Liver (tissue), 3 donors: ENCODE results near the gene KRT222.

Source experiments
- RXRA ChIP-seq, 2 donors: IDR thresholded peaks; 2 replicates each; pipeline ENCODE4 v1.6.1; 2017 to 2018; ENCODE audit warnings: antibody characterized with exemption in 2 of 2, mild to moderate bottlenecking in 1 of 2
- TAF1 ChIP-seq: conservative IDR thresholded peaks from 2 replicates; pipeline ENCODE4 v1.6.1; 2016; ENCODE audit warnings: antibody characterized with exemption, mild to moderate bottlenecking
- YY1 ChIP-seq: IDR thresholded peaks from 2 replicates; pipeline ENCODE4 v1.6.1; 2016; ENCODE audit warnings: antibody characterized with exemption, mild to moderate bottlenecking
- TF ChIP-seq, protein P1 (sequence below): IDR thresholded peaks from 2 replicates; pipeline ENCODE4 v1.6.1; 2016; ENCODE audit warnings: antibody characterized with exemption
- TF ChIP-seq, protein P2 (sequence below): fragments of 150-350 bp; IDR thresholded peaks from 2 replicates; pipeline ENCODE4 v1.5.1; 2017; ENCODE audit warnings: improper control_type of control experiment, low read depth, low read length; ENCODE audit not compliant: missing input control
- TF ChIP-seq, protein P3 (sequence below): IDR thresholded peaks from 2 replicates; pipeline ENCODE4 v1.6.1; 2016; ENCODE audit warnings: antibody characterized with exemption, mild to moderate bottlenecking
- TF ChIP-seq, protein P4 (sequence below): IDR thresholded peaks from 2 replicates; pipeline ENCODE4 v1.6.1; 2016; ENCODE audit warnings: antibody characterized with exemption
- donor health status: healthy.
- donor health status: healthy.

DNA sequence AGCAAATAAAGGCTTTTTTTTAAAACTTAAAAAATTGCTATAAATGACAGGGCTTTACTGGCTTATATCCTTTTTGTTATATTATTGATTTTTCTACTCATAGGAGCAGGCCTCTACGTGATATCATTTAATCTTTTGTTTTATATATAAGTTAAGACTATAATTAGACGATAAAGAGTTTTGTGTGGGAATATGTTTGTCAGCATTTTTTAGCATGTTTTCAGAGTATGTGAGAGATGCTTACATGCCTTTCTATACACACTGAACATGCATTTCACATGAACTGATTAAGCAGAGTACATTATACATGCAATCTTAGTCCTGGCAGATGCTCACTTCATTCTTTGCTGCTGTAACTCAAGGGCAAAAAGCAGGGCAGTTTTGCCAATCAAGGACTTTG is 7.7 kb upstream of the KRT222 start:
- TF ChIP-seq, protein P1, sequence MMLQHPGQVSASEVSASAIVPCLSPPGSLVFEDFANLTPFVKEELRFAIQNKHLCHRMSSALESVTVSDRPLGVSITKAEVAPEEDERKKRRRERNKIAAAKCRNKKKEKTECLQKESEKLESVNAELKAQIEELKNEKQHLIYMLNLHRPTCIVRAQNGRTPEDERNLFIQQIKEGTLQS: no peak
- TF ChIP-seq, protein P2, sequence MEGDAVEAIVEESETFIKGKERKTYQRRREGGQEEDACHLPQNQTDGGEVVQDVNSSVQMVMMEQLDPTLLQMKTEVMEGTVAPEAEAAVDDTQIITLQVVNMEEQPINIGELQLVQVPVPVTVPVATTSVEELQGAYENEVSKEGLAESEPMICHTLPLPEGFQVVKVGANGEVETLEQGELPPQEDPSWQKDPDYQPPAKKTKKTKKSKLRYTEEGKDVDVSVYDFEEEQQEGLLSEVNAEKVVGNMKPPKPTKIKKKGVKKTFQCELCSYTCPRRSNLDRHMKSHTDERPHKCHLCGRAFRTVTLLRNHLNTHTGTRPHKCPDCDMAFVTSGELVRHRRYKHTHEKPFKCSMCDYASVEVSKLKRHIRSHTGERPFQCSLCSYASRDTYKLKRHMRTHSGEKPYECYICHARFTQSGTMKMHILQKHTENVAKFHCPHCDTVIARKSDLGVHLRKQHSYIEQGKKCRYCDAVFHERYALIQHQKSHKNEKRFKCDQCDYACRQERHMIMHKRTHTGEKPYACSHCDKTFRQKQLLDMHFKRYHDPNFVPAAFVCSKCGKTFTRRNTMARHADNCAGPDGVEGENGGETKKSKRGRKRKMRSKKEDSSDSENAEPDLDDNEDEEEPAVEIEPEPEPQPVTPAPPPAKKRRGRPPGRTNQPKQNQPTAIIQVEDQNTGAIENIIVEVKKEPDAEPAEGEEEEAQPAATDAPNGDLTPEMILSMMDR: no peak
- TF ChIP-seq TAF1 (no peak), YY1 (no peak), RXRA (IDR thresholded peaks at IDR 0.05) (no peak)
- TF ChIP-seq, protein P3, sequence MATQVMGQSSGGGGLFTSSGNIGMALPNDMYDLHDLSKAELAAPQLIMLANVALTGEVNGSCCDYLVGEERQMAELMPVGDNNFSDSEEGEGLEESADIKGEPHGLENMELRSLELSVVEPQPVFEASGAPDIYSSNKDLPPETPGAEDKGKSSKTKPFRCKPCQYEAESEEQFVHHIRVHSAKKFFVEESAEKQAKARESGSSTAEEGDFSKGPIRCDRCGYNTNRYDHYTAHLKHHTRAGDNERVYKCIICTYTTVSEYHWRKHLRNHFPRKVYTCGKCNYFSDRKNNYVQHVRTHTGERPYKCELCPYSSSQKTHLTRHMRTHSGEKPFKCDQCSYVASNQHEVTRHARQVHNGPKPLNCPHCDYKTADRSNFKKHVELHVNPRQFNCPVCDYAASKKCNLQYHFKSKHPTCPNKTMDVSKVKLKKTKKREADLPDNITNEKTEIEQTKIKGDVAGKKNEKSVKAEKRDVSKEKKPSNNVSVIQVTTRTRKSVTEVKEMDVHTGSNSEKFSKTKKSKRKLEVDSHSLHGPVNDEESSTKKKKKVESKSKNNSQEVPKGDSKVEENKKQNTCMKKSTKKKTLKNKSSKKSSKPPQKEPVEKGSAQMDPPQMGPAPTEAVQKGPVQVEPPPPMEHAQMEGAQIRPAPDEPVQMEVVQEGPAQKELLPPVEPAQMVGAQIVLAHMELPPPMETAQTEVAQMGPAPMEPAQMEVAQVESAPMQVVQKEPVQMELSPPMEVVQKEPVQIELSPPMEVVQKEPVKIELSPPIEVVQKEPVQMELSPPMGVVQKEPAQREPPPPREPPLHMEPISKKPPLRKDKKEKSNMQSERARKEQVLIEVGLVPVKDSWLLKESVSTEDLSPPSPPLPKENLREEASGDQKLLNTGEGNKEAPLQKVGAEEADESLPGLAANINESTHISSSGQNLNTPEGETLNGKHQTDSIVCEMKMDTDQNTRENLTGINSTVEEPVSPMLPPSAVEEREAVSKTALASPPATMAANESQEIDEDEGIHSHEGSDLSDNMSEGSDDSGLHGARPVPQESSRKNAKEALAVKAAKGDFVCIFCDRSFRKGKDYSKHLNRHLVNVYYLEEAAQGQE: no peak
- TF ChIP-seq, protein P4, sequence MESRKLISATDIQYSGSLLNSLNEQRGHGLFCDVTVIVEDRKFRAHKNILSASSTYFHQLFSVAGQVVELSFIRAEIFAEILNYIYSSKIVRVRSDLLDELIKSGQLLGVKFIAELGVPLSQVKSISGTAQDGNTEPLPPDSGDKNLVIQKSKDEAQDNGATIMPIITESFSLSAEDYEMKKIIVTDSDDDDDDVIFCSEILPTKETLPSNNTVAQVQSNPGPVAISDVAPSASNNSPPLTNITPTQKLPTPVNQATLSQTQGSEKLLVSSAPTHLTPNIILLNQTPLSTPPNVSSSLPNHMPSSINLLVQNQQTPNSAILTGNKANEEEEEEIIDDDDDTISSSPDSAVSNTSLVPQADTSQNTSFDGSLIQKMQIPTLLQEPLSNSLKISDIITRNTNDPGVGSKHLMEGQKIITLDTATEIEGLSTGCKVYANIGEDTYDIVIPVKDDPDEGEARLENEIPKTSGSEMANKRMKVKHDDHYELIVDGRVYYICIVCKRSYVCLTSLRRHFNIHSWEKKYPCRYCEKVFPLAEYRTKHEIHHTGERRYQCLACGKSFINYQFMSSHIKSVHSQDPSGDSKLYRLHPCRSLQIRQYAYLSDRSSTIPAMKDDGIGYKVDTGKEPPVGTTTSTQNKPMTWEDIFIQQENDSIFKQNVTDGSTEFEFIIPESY: no peak
